K562 (cell line): Measurements from ENCODE around the gene NMNAT2. TPM values are rescaled to one million over a fixed set of nuclear protein-coding genes. Genes with fewer than 3 reads are reported as not detected.
A peak's percentile ranks its signal among the peaks of the same experiment; 100 is the strongest.

Experiments
- ATAC-seq: fragments of 200-7000 bp; cut with Tn5 transposase; 3 replicates; pipeline ENCODE4 v1.9.1; 2020; ENCODE audit warnings: moderate library complexity
- BruUV-seq: library from RNA; stranded (reverse); fragments of 400-500 nt; replicated peaks from 2 replicates; lab custom pipeline; 2021; lab: Mats Ljungman, UMichigan
- CTCF ChIA-PET: fragments of 300-600 bp; formaldehyde crosslinking; extraction: SDS; loops from one replicate; lab custom pipeline; 2021; ENCODE audit warnings: low intra/inter-chr PET ratio; lab: Yijun Ruan, JAX
- POLR2A ChIA-PET: fragments of 300-600, 350-650 bp; sonication (Branson Sonifier 250); formaldehyde crosslinking; extraction: SDS; loops from one replicate; lab custom pipeline; 2021; ENCODE audit warnings: antibody characterized with exemption, inconsistent platforms; lab: Yijun Ruan, JAX
- DNase-seq, 4 experiments: peaks; one replicate each; pipeline versions ENCODE4 v3.0.0 to v3.0.0-alpha.2; 2011 to 2018; ENCODE audit warnings: low spot score in 3 of 4, mixed read lengths in 3 of 4; ENCODE audit errors: extremely low read depth in 1 of 4
- FAIRE-seq: peaks from 2 replicates; lab custom pipeline; 2011; peaks lifted over from hg19 to GRCh38; lab: Jason Lieb, UNC
- H2AFZ ChIP-seq: 2 replicates; pipeline ENCODE4 v1.6.0; 2011; ENCODE audit warnings: low read depth, low read length, control low read depth, inconsistent platforms
- H3K27ac ChIP-seq: fragments of 200-600 bp; 3 replicates; pipeline ENCODE4 v1.8.0; 2011; ENCODE audit warnings: low read depth, mild to moderate bottlenecking, control low read depth, inconsistent platforms, low read length, moderate library complexity, mixed read lengths; ENCODE audit errors: extremely low read depth
- H3K27me3 ChIP-seq, 2 experiments: fragments of 300-600 bp in 1 of 2; 2 replicates in 1 of 2; 3 replicates in 1 of 2; pipeline versions ENCODE4 v1.6.0 to v1.8.0; 2011; ENCODE audit warnings: inconsistent platforms in 2 of 2, low read length in 2 of 2, mild to moderate bottlenecking in 1 of 2, mixed read lengths in 1 of 2, moderate library complexity in 1 of 2; ENCODE audit not compliant: control insufficient read depth in 2 of 2, insufficient read depth in 2 of 2
- H3K36me3 ChIP-seq: fragments of 300-600 bp; 3 replicates; pipeline ENCODE4 v1.8.0; 2011; ENCODE audit warnings: mild to moderate bottlenecking, low read length, inconsistent platforms; ENCODE audit not compliant: control insufficient read depth, insufficient read depth
- H3K4me1 ChIP-seq, 2 experiments: fragments of 200-600 bp in 1 of 2; replicated peaks in 1 of 2; 2 replicates in 1 of 2; 3 replicates in 1 of 2; pipeline versions ENCODE4 v1.5.1 to v1.8.0; 2011; ENCODE audit warnings: inconsistent platforms in 2 of 2, low read length in 2 of 2, mild to moderate bottlenecking in 1 of 2, mixed read lengths in 1 of 2, moderate library complexity in 1 of 2; ENCODE audit not compliant: control insufficient read depth in 2 of 2, insufficient read depth in 2 of 2
- H3K4me2 ChIP-seq: 2 replicates; pipeline ENCODE4 v1.6.1; 2011; ENCODE audit warnings: low read length, control low read depth, inconsistent platforms, mixed read lengths; ENCODE audit not compliant: insufficient read depth
- H3K4me3 ChIP-seq: fragments of 200-600 bp; sonication (generic), shearing (Covaris generic); 2 replicates; pipeline ENCODE4 v1.5.1; 2016; ENCODE audit warnings: control low read depth, inconsistent platforms
- H3K79me2 ChIP-seq: fragments of 200-600 bp; 3 replicates; pipeline ENCODE4 v1.8.0; 2011; ENCODE audit warnings: low read length, inconsistent platforms; ENCODE audit not compliant: control insufficient read depth, insufficient read depth
- H3K9ac ChIP-seq, 2 experiments: 2 replicates each; pipeline versions ENCODE4 v1.6.0 to v1.6.1; 2011; ENCODE audit warnings: low read depth in 2 of 2, low read length in 2 of 2, control low read depth in 1 of 2, inconsistent platforms in 1 of 2, mild to moderate bottlenecking in 1 of 2, mixed read lengths in 1 of 2; ENCODE audit not compliant: insufficient read depth in 1 of 2
- H3K9me1 ChIP-seq: one replicate; pipeline ENCODE4 v1.6.0; 2011; ENCODE audit warnings: inconsistent platforms, mild to moderate bottlenecking, low read length, moderate library complexity; ENCODE audit not compliant: control insufficient read depth, insufficient read depth
- H3K9me3 ChIP-seq: replicated peaks from 2 replicates; pipeline ENCODE4 v1.5.1; 2011; ENCODE audit warnings: low read depth, low read length, inconsistent platforms; ENCODE audit not compliant: control insufficient read depth, insufficient read depth
- H4K20me1 ChIP-seq: replicated peaks from 2 replicates; pipeline ENCODE4 v1.6.1; 2011; ENCODE audit warnings: low read length, inconsistent platforms, mixed read lengths; ENCODE audit not compliant: control insufficient read depth, insufficient read depth
- ARNT ChIP-seq, 2 experiments: fragments of 450-650 bp; IDR thresholded peaks; 2 replicates each; pipeline ENCODE4 v1.6.1; 2016; ENCODE audit warnings: mild to moderate bottlenecking in 1 of 2
- CUX1 ChIP-seq: fragments of 200-800 bp; sonication (Bioruptor generic); IDR thresholded peaks from 2 replicates; pipeline ENCODE4 v1.6.1; 2016; ENCODE audit warnings: missing genetic modification characterization, missing compliant biosample characterization
- DNMT1 ChIP-seq: fragments of 450-650 bp; IDR thresholded peaks from 2 replicates; pipeline ENCODE4 v1.6.1; 2016; ENCODE audit warnings: antibody characterized with exemption, mild to moderate bottlenecking
- NCOA4 ChIP-seq: fragments of 450-650 bp; IDR thresholded peaks from 2 replicates; pipeline ENCODE4 v1.6.1; 2018; ENCODE audit warnings: mild to moderate bottlenecking; ENCODE audit not compliant: partially characterized antibody
- PREB ChIP-seq: sonication (generic); formaldehyde crosslinking; IDR thresholded peaks from 2 replicates; pipeline ENCODE4 v1.8.1; 2023; ENCODE audit warnings: mild to moderate bottlenecking, missing genetic modification reagents
- RBBP5 ChIP-seq: fragments of 200-600 bp; sonication (generic); IDR thresholded peaks from 2 replicates; pipeline ENCODE4 v1.6.1; 2012; ENCODE audit warnings: borderline replicate concordance, mild to moderate bottlenecking, low read length, control low read depth, inconsistent platforms; ENCODE audit not compliant: insufficient read depth, poor library complexity, severe bottlenecking
- ZNF518B ChIP-seq: fragments of 250-450 bp; sonication (Bioruptor Pico); IDR thresholded peaks from 2 replicates; pipeline ENCODE4 v1.5.0; 2021; ENCODE audit warnings: mild to moderate bottlenecking, moderate library complexity
- WGBS: fragments of 100-300 bp; shearing (Covaris generic); methylation state at CpG from one replicate; pipeline ENCODE4 v1.1.6; 2016; ENCODE audit warnings: low coverage, mixed read lengths; ENCODE audit not compliant: insufficient coverage; ENCODE audit errors: missing lambda C conversion rate; 5-methylcytosine and 5-hydroxymethylcytosine counted together
- in situ Hi-C: fragments of 300-500 bp; cut with MboI; formaldehyde crosslinking; loops from 4 replicates; pipeline ENCODE4 v1.15.0; 2018; ENCODE audit warnings: inconsistent platforms, mixed read lengths
- intact Hi-C: fragments of 100-400 bp; cut with micrococcal nuclease; formaldehyde crosslinking; loops from 2 replicates; pipeline ENCODE4 v1.14.2; 2022
- polyA plus RNA-seq, 8 experiments: library from polyadenylated mRNA; depleted of rRNA in 4 of 8; stranded (reverse) in 5 of 8; unstranded in 3 of 8; fragments of >200 nt; fragmentation: Nextera tagmentation in 2 of 8; fragmentation: Illumina TruSeq in 1 of 8; extraction: Ambion mirVana in 2 of 8; extraction: Trizol in 1 of 8; gene quantifications; 2 replicates each; pipeline versions ENCODE4 v1.2.1 to v1.2.3, GENCODE V29; 2011 to 2014; ENCODE audit warnings: inconsistent platforms in 1 of 8, missing spikeins in 1 of 8
- total RNA-seq, 7 experiments: library from RNA; depleted of rRNA in 6 of 7; stranded (reverse); fragments of >200 nt in 6 of 7; fragmentation: Illumina TruSeq in 2 of 7; extraction: Trizol in 2 of 7; gene quantifications; 2 replicates each; pipeline versions ENCODE4 v1.2.1 to v1.2.3, GENCODE V29; 2011 to 2021; ENCODE audit warnings: low replicate concordance in 1 of 7

Gene NMNAT2
- total and polyA plus RNA-seq, 9 of the 15 experiments (the other 6 are each of a cell fraction or from before 2014, with no cell fraction given): not detected

- H3K27ac ChIP-seq: no peak overlapping the region
- ChIA-PET POLR2A (interaction anchor here (0.5 to 1.4 kb wide), 3 partner anchors 8 to 1094 kb away, joined by 3 to 5 read pairs (median 3); no protein-coding TSS in a partner anchor), CTCF (no interaction called here)
- in situ Hi-C loops: no loop called here
- H4K20me1 ChIP-seq: no peaks in the 10 kb centered on the region
- H3K36me3 ChIP-seq: no peaks in the 10 kb centered on the region
- no peak for FAIRE-seq
- H3K4me1 ChIP-seq: peaks cover 0 to 8% of the 10 kb centered on the region in 2 experiments; a peak in 2 of 5 replicates
- no peak for DNase-seq
- intact Hi-C loops: no loop called here
- ATAC-seq: no peak
- H3K9me1 ChIP-seq: no peaks in the 10 kb centered on the region
- peak overlapping the region; percentile 30; the same call in 1 of the 2 replicates for H3K4me2 ChIP-seq
- no TSS peak for BruUV-seq
- no peak overlapping the region for H2AFZ ChIP-seq
- H3K4me3 ChIP-seq: no peak overlapping the region
- no peaks in the 10 kb centered on the region for H3K79me2 ChIP-seq
- 1% methylated on average over 4 of the region's 4 CpGs for WGBS
- H3K27me3 ChIP-seq: peaks cover 0 to 30% of the 10 kb centered on the region in 2 experiments; a peak in 3 of 5 replicates
- no peaks in the 10 kb centered on the region for H3K9me3 ChIP-seq
- TF ChIP-seq CUX1 (no peak), DNMT1 (no peak), ARNT (IDR thresholded peaks at IDR 0.05) (no peak), PREB (no peak), RBBP5 (no peak), ZNF518B (CRISPR knock-in tag) (no peak), NCOA4 (no peak)
- TF ChIP-seq, all 486 proteins: peak for 0
- no peak overlapping the region for H3K9ac ChIP-seq
These were observed 202.2 kb downstream of the NMNAT2 start for GRCh38 chr1:183215936-183216335.
